Kidney (tissue), 14 donors: Measurements from ENCODE around the gene P2RX6. TPM values are rescaled to one million over a fixed set of nuclear protein-coding genes. Genes with fewer than 3 reads are reported as not detected.

ENCODE experiments used
- DNase-seq, 5 donors: peaks; one replicate each; pipeline ENCODE4 v3.0.0-alpha.2; 2013 to 2020
- FAIRE-seq: peaks from 2 replicates; lab custom pipeline; 2012; peaks lifted over from hg19 to GRCh38; lab: Jason Lieb, UNC
- H3K27ac ChIP-seq, 2 donors: one replicate each; pipeline ENCODE4 v1.7.0; 2013; ENCODE audit warnings: low read depth in 2 of 2, low read length in 2 of 2, inconsistent platforms in 1 of 2
- H3K27me3 ChIP-seq: one replicate; pipeline ENCODE4 v1.7.1; 2013; ENCODE audit warnings: low read length, inconsistent platforms; ENCODE audit not compliant: control insufficient read depth, insufficient read depth
- H3K36me3 ChIP-seq, 3 donors: one replicate each; pipeline versions ENCODE4 v1.7.0 to v1.7.1; 2013; ENCODE audit warnings: low read length in 3 of 3, control low read depth in 1 of 3, inconsistent platforms in 1 of 3; ENCODE audit not compliant: insufficient read depth in 3 of 3, control insufficient read depth in 2 of 3
- H3K4me1 ChIP-seq, 3 donors: one replicate each; pipeline versions ENCODE4 v1.7.0 to v1.7.1; 2013; ENCODE audit warnings: low read length in 3 of 3, inconsistent platforms in 1 of 3, low read depth in 1 of 3; ENCODE audit not compliant: control insufficient read depth in 2 of 3, insufficient read depth in 2 of 3
- H3K4me3 ChIP-seq, 3 donors: one replicate each; pipeline versions ENCODE4 v1.7.0 to v1.8.1; 2013; ENCODE audit warnings: low read length in 3 of 3, control low read depth in 1 of 3, inconsistent platforms in 1 of 3
- H3K9ac ChIP-seq, 3 donors: one replicate each; pipeline versions ENCODE4 v1.7.0 to v1.7.1; 2013; ENCODE audit warnings: low read length in 3 of 3, control low read depth in 1 of 3, inconsistent platforms in 1 of 3
- H3K9me3 ChIP-seq, 3 donors: one replicate each; pipeline versions ENCODE4 v1.7.0 to v1.7.1; 2013; ENCODE audit warnings: low read length in 3 of 3, control low read depth in 1 of 3, inconsistent platforms in 1 of 3; ENCODE audit not compliant: control insufficient read depth in 2 of 3, insufficient read depth in 1 of 3
- CTCF ChIP-seq: IDR thresholded peaks from 3 replicates; pipeline ENCODE4 v1.5.1; 2012; ENCODE audit warnings: mild to moderate bottlenecking, moderate library complexity, borderline replicate concordance; ENCODE audit not compliant: insufficient read depth; ENCODE audit errors: extremely low read depth
- intact Hi-C: fragments of 100-400 bp; cut with DNase I; formaldehyde crosslinking; loops from one replicate; pipeline ENCODE4 v1.11.1; 2022
- polyA plus RNA-seq: library from polyadenylated mRNA; stranded (reverse); fragments of 350-450 nt; fragmentation: Illumina TruSeq; extraction: RNeasy Lipid Tissue Mini Kit (QIAGEN cat#74804); gene quantifications from one replicate; pipeline ENCODE4 v1.2.3, GENCODE V29; 2014; ENCODE audit warnings: low read depth, low replicate concordance; ENCODE audit not compliant: insufficient read depth
- total RNA-seq: library from RNA; stranded (reverse); fragmentation: NEBNext Ultra II Directional; extraction: Animal tissue kit (Norgen Biotek cat#: 25700); gene quantifications from one replicate; pipeline ENCODE4 v1.2.1, GENCODE V29; 2021
- donor health status: control.
- donor health status: control.
- donor health status: control.
- donor health status: control.
- donor health status: control.
- donor health status: DM: yes; HTN: yes; CAD: no.
- donor health status: Normal renal cell carcinoma (clear cell type).

The P2RX6 gene
- total and polyA plus RNA-seq, 2 donors from 2014 or later, result 1.0 to 1.6 TPM

- Histone ChIP-seq H3K27ac (no peak overlapping the region), H3K36me3 (peaks cover 0 to 5% (median 0%) of the 10 kb centered on the region in 3 donors), H3K9me3 (no peaks in the 10 kb centered on the region), H3K4me3 (peak overlapping the region in 1 of 3 donors; percentile 48), H3K4me1 (peaks cover 0 to 29% (median 27%) of the 10 kb centered on the region in 3 donors), H3K27me3 (no peaks in the 10 kb centered on the region), H3K9ac (peak overlapping the region in 1 of 3 donors; percentile 73)
- FAIRE-seq, result no peak
- TF ChIP-seq CTCF, result no peak
- peak in 1 of 5 donors; percentile 75 for DNase-seq
- intact Hi-C loops, result no loop called here
Measured at GRCh38 chr22:20979940-20980453, 35.0 kb upstream of the P2RX6 start.

- no peak overlapping the region for H3K4me3 ChIP-seq
- H3K27ac ChIP-seq, result no peak overlapping the region
- no peaks in the 10 kb centered on the region for H3K9me3 ChIP-seq
- DNase-seq, result no peak
- intact Hi-C loops, result no loop called here
- peaks cover 0 to 29% (median 27%) of the 10 kb centered on the region in 3 donors for H3K4me1 ChIP-seq
- FAIRE-seq, result no peak
- H3K27me3 ChIP-seq, result no peaks in the 10 kb centered on the region
- peaks cover 0 to 5% (median 0%) of the 10 kb centered on the region in 3 donors for H3K36me3 ChIP-seq
- no peak for TF ChIP-seq CTCF
- peak overlapping the region in 1 of 3 donors; percentile 73 for H3K9ac ChIP-seq
Measured at GRCh38 chr22:20980523-20980922, 34.4 kb upstream of the P2RX6 start.

DNA sequence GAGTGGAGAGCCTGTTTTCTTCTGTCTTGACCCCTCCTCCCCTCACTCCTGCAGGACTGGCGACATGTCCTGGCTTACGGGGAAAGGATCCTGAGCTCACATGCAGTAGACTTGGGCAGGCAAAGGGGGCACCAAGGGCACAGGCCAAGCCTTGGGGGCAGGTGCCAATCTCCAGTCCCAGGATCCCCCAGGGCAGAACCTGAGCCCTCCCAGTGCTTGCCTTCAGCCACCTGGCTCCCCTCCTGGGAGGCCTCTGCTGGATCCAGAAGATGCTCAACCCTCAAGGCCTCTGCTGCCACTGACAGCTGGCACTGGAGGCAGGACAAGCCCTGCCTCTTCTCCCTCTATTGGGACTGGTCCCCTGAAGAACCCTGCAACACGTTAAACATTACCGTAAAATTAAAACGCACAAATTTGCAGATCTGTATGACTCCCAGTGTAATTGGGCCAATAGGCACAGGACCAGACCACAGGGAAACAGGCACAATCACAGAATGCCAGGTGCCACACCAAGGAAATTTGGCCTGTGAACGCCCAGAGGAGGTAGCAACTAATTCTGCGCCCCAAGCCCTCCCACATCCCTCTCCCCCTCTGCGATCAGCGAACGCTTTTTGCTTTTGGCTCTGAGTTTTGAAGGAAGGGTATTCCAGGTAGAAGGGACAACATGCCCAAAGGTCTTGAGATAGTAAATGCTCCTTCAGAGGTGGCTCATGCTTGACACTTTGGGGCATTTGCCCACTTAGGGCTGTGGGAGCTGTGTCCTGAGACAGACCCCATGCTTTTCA, 33.8 kb upstream of the P2RX6 start:
- Histone ChIP-seq H3K9ac (peak overlapping the region; percentile 64 to 89 (median 67)), H3K9me3 (no peaks in the 10 kb centered on the region), H3K27me3 (no peaks in the 10 kb centered on the region), H3K4me3 (peak overlapping the region; percentile 78 to 83 (median 81)), H3K27ac (peak overlapping the region; percentile 75 to 89), H3K4me1 (peaks cover 0 to 29% (median 27%) of the 10 kb centered on the region in 3 donors), H3K36me3 (peaks cover 0 to 5% (median 0%) of the 10 kb centered on the region in 3 donors)
- no peak for TF ChIP-seq CTCF
- DNase-seq (no peak), FAIRE-seq (no peak)
- intact Hi-C loops, result no loop called here
